Left ventricle myocardium inferior (tissue), 1 donor: ENCODE data around the gene CPT1B. TPM values are rescaled to one million over a fixed set of nuclear protein-coding genes. Genes with fewer than 3 reads are reported as not detected.
A peak's percentile ranks its signal among the peaks of the same experiment; 100 is the strongest.
"Not testable (repeated sequence)": the region's sequence is repeated elsewhere in the genome, so short reads cannot be mapped to it uniquely, and the experiment has no call there.

ENCODE experiments used
- DNase-seq: peaks from one replicate; pipeline ENCODE4 v3.0.0-alpha.2; 2020
- H3K27ac ChIP-seq: fragments of 200-600 bp; replicated peaks from 2 replicates; pipeline ENCODE4 v1.8.0; 2021
- H3K27me3 ChIP-seq: fragments of 200-600 bp; 2 replicates; pipeline ENCODE4 v1.8.0; 2021; ENCODE audit warnings: low read depth
- H3K36me3 ChIP-seq: fragments of 200-600 bp; 2 replicates; pipeline ENCODE4 v1.8.0; 2021
- H3K4me1 ChIP-seq: fragments of 200-600 bp; 2 replicates; pipeline ENCODE4 v1.8.0; 2021
- H3K4me3 ChIP-seq: fragments of 200-600 bp; 2 replicates; pipeline ENCODE4 v1.8.0; 2021; ENCODE audit warnings: mild to moderate bottlenecking, moderate library complexity
- H3K9me3 ChIP-seq: fragments of 200-600 bp; replicated peaks from 2 replicates; pipeline ENCODE4 v1.8.0; 2021
- CTCF ChIP-seq: fragments of 200-600 bp; IDR thresholded peaks from 2 replicates; pipeline ENCODE4 v1.8.0; 2021; ENCODE audit warnings: antibody characterized with exemption, mild to moderate bottlenecking, borderline replicate concordance
- intact Hi-C: fragments of 100-400 bp; cut with micrococcal nuclease; formaldehyde crosslinking; loops from one replicate; pipeline ENCODE4 v1.11.0; 2022
- total RNA-seq: library from RNA; stranded (reverse); fragmentation: NEBNext Ultra II Directional; extraction: Animal tissue kit (Norgen Biotek cat#: 25700); gene quantifications from one replicate; pipeline ENCODE4 v1.2.1, GENCODE V29; 2021
- donor health status: DM: no; HTN: yes; CAD: no; lungs with severe emphysema.

Gene CPT1B
- total RNA-seq, 1 donor from 2014 or later, result 394 TPM

- Histone ChIP-seq H3K4me3 (no peak overlapping the region), H3K36me3 (peaks cover 10% of the 10 kb centered on the region), H3K4me1 (peaks cover 55% of the 10 kb centered on the region), H3K27me3 (no peaks in the 10 kb centered on the region), H3K27ac (no peak overlapping the region), H3K9me3 (no peaks in the 10 kb centered on the region)
- TF ChIP-seq CTCF, result no peak
- no peak for DNase-seq
- intact Hi-C loops, result no loop called here
Observed at GRCh38 chr22:50624347-50625130, 46.3 kb upstream of the CPT1B start.

- H3K27ac ChIP-seq, result peak overlapping the region; percentile 80
- H3K36me3 ChIP-seq, result peaks cover 10% of the 10 kb centered on the region
- intact Hi-C loops, result no loop called here
- DNase-seq, result no peak
- no peaks in the 10 kb centered on the region for H3K27me3 ChIP-seq
- H3K4me1 ChIP-seq, result peaks cover 49% of the 10 kb centered on the region
- TF ChIP-seq CTCF, result no peak
- no peak overlapping the region for H3K4me3 ChIP-seq
- no peaks in the 10 kb centered on the region for H3K9me3 ChIP-seq
Observed at GRCh38 chr22:50622723-50623327, 44.6 kb upstream of the CPT1B start.

GRCh38 chr22:50621948-50622722, 43.9 kb upstream of the CPT1B start:
- H3K27ac ChIP-seq, result peak overlapping the region; percentile 80
- TF ChIP-seq CTCF, result no peak
- no peaks in the 10 kb centered on the region for H3K27me3 ChIP-seq
- peaks cover 42% of the 10 kb centered on the region for H3K4me1 ChIP-seq
- no peaks in the 10 kb centered on the region for H3K9me3 ChIP-seq
- H3K4me3 ChIP-seq, result peak overlapping the region; percentile 61
- intact Hi-C loops, result no loop called here
- no peak for DNase-seq
- peaks cover 10% of the 10 kb centered on the region for H3K36me3 ChIP-seq

GRCh38 chr22:50621356-50621880, 43.2 kb upstream of the CPT1B start:
- Histone ChIP-seq H3K4me1 (peaks cover 36% of the 10 kb centered on the region), H3K4me3 (peak overlapping the region; percentile 61), H3K9me3 (no peaks in the 10 kb centered on the region), H3K36me3 (peaks cover 10% of the 10 kb centered on the region), H3K27ac (peak overlapping the region; percentile 80), H3K27me3 (no peaks in the 10 kb centered on the region)
- no peak for TF ChIP-seq CTCF
- intact Hi-C loops, result no loop called here
- DNase-seq, result no peak

GRCh38 chr22:50620593-50621355, 42.5 kb upstream of the CPT1B start:
- H3K36me3 ChIP-seq, result peaks cover 9% of the 10 kb centered on the region
- intact Hi-C loops, result no loop called here
- DNase-seq, result peak; percentile 77
- peak overlapping the region; percentile 80 for H3K27ac ChIP-seq
- peak; percentile 21 for TF ChIP-seq CTCF
- no peaks in the 10 kb centered on the region for H3K9me3 ChIP-seq
- peaks cover 36% of the 10 kb centered on the region for H3K4me1 ChIP-seq
- H3K4me3 ChIP-seq, result peak overlapping the region; percentile 61
- H3K27me3 ChIP-seq, result no peaks in the 10 kb centered on the region

- DNase-seq, H3K36me3 ChIP-seq, intact Hi-C loops, H3K27ac ChIP-seq, H3K4me1 ChIP-seq, H3K9me3 ChIP-seq, H3K4me3 ChIP-seq: not testable (repeated sequence)
- peaks cover 39% of the 10 kb centered on the region for H3K27me3 ChIP-seq
Observed at GRCh38 chr22:50614296-50614695, 36.1 kb upstream of the CPT1B start.
